Epidermal melanocyte (primary cell): Measurements from ENCODE around the gene LYAR.

Experiments used
- DNase-seq: peaks from one replicate; pipeline ENCODE4 v3.0.0; 2011; ENCODE audit warnings: low spot score; ENCODE audit not compliant: insufficient read length

LYAR gene

GRCh38 chr4:4289941-4290850 is at the start of gene LYAR, which contains the start of gene ZBTB49:
TSS of gene LYAR (minus strand) at chr4:4290154. CDS start at chr4:4283742, 6,412 bp downstream.
TSS of gene ZBTB49 (plus strand) at chr4:4290251. CDS start at chr4:4299946, 9,695 bp downstream.
- peak; percentile 86 for DNase-seq

- no peak for DNase-seq
Observed at GRCh38 chr4:4339504-4340085, 49.6 kb upstream of the LYAR start.

- no peak for DNase-seq
Observed at GRCh38 chr4:4338210-4339001, 48.5 kb upstream of the LYAR start.

GRCh38 chr4:4334798-4335520 is 45.0 kb upstream of the LYAR start:
- DNase-seq = no peak

GRCh38 chr4:4333265-4333706 is 43.3 kb upstream of the LYAR start:
- DNase-seq = peak; percentile 91

- no peak for DNase-seq
Observed at GRCh38 chr4:4332529-4332928, 42.6 kb upstream of the LYAR start.

- DNase-seq = no peak
Observed at GRCh38 chr4:4330794-4331193, 40.8 kb upstream of the LYAR start.

GRCh38 chr4:4329496-4329895 is 39.5 kb upstream of the LYAR start:
- no peak for DNase-seq

GRCh38 chr4:4328840-4329239 is 38.9 kb upstream of the LYAR start:
- DNase-seq = no peak

- DNase-seq = no peak
Observed at GRCh38 chr4:4328206-4328605, 38.3 kb upstream of the LYAR start.

- no peak for DNase-seq
Observed at GRCh38 chr4:4327652-4328121, 37.7 kb upstream of the LYAR start.

GRCh38 chr4:4326166-4326565 is 36.2 kb upstream of the LYAR start:
- DNase-seq = no peak

- no peak for DNase-seq
Observed at GRCh38 chr4:4325321-4325720, 35.4 kb upstream of the LYAR start.

- DNase-seq = no peak
Observed at GRCh38 chr4:4323705-4324534, 34.0 kb upstream of the LYAR start.

- no peak for DNase-seq
Observed at GRCh38 chr4:4321951-4322688, 32.2 kb upstream of the LYAR start.

- no peak for DNase-seq
Observed at GRCh38 chr4:4320951-4321714, 31.2 kb upstream of the LYAR start.

GRCh38 chr4:4320528-4320927 is 30.6 kb upstream of the LYAR start:
- no peak for DNase-seq

- DNase-seq = no peak
Observed at GRCh38 chr4:4317496-4318232, 27.7 kb upstream of the LYAR start.
